GM21528 (cell line): ENCODE data around the gene CPB1.
"Not testable (repeated sequence)": the region's sequence is repeated elsewhere in the genome, so short reads cannot be mapped to it uniquely, and the experiment has no call there.

Experiments used
- ATAC-seq: cut with Tn5 transposase; IDR thresholded peaks from one replicate; pipeline ENCODE4 v1.9.1; 2021; ENCODE audit warnings: mild to moderate bottlenecking, moderate library complexity; ENCODE audit not compliant: unreplicated experiment, low FRiP score

Gene CPB1

DNA sequence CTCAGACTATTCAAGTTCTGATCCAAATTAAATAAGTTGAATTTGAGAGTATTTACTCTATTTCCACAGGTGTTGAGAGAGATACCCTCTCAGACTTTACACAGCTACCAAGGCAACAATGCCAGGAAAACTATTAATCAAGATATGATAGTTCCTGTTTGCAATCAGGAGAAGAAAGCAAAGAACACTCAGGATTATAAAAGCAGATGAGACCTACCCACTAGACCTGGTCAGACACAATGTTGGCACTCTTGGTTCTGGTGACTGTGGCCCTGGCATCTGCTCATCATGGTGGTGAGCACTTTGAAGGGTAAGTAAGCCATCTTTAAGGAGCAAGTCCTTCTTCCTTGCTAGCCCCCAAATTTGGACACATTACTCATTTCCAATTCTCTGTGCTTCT is at the start of gene CPB1:
CPB1 (plus strand) TSS at position 227 of the 400 bp plus-strand sequence; CDS start at position 240, 13 bp downstream.
- no peak for ATAC-seq

DNA sequence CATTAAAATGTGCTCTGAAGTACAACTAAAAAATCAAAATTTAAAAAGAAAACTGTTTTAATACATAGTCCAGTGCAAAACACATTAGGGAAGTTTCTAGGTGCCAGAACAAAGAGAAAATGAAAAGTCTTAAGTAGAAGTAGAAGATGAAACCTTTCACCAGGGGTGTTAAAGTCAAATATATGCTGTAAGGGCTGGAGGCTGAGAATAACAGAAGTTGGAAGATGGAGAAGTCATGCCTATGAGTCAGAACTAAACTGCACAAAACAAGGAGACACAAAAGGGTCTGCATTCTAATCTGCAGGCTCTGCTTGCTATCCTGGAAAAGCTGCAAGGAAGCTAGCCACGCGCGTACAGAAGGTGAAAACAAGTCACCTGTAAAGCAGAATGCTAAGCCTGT is 48.7 kb upstream of the CPB1 start:
- no peak for ATAC-seq

DNA sequence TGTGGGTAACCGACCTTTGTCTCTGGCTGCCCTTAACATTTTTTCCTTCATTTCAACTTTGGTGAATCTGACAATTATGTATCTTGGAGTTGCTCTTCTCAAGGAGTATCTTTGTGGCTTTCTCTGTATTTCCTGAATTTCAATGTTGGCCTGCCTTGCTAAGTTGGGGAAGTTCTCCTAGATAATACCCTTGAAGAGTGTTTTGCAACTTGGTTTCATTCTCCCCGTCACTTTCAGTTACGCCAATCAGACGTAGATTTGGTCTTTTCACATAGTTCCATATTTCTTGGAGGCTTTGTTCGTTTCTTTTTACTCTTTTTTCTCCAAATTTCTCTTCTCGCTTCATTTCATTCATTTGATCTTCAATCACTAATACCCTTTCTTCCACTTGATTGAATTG is 42.6 kb upstream of the CPB1 start:
- not testable (repeated sequence) for ATAC-seq

DNA sequence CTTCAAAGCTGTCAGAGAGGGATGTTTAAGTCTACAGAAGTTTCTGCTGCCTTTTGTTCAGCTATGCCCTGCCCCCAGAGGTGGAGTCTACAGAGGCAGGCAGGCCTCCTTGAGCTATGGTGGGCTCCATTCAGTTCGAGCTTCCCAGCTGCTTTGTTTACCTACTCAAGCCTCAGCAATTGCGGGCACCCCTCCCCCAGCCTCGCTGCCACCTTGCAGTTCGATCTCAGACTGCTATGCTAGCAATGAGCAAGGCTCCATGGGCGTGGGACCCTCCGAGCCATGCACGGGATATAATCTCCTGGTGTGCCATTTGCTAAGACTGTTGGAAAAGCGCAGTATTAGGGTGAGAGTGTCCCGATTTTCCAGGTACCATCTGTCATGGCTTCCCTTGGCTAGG is 41.5 kb upstream of the CPB1 start:
- ATAC-seq, result not testable (repeated sequence)

DNA sequence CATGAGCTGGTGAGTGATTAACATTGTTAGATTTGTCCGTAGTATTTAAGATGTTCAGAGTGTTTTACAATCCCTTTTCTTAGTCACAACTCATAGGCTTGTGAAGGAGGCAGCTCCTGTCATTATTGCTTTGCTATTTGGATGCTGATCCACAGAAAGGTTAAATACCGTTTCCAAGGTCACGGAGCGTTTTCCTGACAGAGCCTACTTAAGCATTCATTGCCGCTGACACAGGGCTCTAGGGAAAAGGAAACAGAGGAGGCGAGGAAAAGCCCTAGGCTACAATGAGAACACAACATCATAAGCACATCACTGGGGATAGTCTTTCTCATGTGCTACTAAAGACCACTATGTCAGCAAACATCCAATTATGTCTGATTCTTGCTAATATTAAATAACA is 38.5 kb upstream of the CPB1 start:
- no peak for ATAC-seq

DNA sequence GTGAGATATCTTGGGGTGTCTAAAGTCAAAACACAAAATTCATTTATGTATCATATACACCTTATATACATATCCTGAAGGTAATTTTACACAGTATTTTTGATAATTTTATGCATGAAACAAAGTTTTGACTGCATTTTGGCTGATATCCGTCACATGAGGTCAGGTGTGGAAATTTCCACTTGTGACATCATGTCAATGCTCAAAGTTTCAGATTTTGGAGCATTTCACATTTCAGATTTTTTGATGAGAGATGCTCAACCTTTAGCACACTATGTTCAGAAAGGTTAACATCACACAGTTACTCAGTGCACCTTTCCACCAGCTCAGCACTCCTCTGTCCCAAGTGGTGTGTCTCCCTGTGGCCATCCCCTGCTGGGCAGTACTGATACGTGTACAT is 37.7 kb upstream of the CPB1 start:
- no peak for ATAC-seq

DNA sequence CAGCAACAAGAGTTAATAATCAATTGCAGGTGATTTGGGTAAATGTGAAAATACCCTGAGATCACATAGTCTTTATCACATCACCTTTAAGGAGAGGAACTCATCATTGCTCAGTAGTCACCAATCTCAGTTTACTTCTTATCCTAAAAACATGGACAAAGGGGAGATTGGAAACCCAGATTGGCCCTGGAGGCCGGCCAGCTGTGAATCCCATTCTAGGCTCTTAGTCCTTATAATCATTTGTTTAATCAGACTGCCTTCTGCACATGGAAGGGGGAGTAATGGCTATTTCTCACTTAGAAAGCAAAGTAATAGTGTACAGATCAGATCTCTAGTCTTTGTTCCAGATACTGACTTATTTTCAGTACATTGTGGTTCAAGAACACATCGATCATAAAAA is 37.2 kb upstream of the CPB1 start:
- no peak for ATAC-seq

DNA sequence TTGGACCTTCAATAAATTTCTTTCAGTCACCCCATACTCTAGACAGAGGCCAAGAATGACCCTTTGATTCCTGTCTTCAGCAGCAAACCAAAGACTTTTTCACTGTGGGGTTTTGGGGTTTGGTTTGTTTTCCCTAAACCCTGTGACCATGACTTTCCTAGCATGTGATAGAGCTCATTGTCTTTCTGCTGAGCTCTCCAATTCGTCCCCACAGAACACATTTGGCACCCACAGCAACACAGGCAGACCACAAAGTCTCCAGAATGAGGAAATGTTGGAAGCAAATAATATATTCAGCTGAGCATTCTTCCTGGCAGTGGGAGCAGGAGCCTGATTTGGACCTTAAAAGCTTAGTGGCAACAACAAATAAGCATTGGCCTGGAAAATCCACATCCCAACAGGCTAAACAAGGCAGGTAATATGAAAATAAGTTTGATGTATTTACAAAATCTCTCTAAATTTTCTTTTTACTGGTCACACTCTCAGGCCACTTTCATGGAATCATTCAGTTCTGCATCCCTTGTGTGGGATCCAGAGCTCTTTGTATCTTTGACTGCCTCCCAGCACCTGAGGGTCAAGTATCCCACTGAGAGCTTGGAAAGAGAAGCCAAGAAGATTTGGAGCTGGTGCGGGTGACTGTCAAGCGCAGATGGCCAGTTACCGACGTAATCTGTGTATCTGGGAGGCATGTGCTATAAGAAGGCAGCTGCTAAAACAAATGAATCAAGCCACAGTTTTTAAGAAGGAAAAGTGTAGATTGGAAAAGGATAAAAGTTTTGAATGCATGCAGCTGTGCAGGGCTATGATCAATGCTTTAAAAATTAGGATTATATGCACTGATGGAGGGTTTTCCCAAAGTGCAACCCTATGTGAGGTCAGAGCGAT is 36.5 kb upstream of the CPB1 start:
- no peak for ATAC-seq

DNA sequence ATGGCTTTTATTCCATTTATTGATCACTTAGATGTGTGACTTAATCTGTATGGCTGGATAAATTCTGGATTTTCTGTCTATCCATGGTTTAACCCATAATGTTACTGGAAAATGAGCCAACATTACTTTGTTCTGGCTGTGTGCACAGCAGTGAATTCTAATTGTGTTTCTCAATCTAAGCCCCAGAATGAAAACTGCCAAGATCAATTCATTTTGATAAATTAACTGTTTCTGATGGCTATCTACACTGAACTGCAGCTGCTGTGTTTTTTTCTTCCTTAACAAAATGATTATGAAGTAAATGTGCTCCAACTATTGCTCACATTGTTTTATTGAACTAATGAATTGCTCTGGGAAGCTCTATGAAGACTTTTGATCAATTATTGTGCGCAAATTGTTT is 35.7 kb upstream of the CPB1 start:
- ATAC-seq, result no peak

DNA sequence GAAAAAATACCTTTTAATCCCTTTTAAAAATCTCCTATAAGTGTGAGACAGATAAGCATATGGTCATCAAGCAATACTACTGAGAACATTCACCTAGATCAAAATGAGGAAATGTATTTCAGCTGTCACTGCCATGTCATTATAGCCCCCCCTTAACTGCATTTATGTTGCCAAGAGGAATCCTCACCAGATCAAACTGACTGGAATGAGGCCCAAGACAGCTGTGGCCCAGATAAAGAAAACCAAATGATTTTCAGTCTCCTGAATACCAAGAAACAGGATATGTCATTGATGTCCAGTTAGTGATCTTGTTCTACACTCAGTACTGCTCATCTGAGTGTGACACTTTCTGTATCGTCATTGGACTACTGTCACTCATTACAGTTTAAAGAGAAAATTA is 35.1 kb upstream of the CPB1 start:
- no peak for ATAC-seq

DNA sequence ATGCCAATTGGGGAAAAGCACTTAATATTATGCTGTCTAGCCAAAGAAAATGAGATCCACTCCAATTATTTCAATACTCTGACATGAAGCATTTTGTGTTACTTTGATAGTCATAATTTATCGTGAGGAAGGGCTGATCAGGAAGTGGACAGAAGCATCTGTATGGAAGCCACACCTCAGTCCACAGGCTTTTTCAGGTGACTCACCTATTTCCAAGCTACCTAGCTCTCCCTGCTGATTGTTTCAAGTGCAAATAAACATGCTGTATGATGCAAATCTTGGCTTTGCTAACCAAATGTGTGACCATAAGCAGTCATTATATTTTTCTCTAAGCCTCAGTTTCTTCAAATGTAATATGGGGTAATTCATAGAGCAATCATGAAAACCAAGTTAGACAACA is 30.8 kb upstream of the CPB1 start:
- no peak for ATAC-seq

DNA sequence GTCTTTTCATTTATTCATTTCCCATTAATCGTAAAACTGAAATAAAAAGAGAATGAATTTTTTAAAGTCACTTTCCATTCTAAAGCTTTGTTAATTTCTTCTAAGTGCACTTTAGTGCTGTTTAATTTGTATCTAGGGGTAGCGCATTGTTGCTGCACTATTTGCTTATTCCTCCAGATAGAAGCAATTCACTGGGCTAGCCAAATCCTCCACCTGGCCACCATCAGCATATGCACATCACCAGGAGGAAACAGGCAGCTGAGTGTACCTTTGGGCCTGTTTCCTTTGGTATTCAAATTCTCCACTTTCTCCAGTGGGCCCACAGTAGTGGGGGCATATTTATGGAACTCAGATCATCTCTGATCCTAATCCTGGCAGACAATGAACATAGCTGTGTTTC is 29.8 kb upstream of the CPB1 start:
- ATAC-seq, result no peak

DNA sequence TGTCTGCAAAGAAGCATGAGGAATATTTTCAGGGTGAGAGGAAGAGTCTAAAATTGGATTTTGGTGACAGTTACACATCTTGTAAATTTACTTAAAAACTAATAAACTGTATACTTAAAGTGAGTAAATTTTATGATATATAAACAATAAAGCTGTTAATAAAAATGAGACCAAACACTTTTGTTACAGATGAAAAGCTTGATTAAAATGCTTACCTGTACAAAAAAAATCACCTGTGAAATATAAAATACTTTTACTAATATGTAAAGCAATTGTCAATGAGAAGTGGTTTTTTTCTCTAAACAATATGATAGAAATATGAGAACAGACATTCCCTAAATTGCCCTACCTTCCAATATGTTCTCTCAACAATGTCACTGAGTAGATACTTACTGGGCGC is 27.2 kb upstream of the CPB1 start:
- no peak for ATAC-seq

DNA sequence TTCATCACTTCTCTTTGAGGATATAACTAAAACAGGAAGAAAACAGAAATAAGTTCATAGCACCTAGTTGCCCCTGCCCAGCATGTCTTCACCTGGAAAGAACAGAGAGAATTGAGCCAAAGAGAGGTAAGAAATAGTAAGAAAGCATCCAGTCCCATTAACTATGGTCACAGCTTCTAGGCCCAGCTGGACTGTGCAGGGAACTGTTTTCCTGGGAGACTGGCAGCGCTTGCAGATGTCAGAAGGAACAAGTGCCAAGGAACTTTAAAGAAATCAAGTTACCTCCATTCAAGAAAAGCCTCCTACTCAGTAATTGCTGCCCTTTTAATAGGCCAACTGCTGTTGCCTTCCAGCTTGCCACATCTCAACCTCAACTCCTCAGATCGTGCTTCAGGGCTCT is 17.8 kb upstream of the CPB1 start:
- ATAC-seq, result no peak

DNA sequence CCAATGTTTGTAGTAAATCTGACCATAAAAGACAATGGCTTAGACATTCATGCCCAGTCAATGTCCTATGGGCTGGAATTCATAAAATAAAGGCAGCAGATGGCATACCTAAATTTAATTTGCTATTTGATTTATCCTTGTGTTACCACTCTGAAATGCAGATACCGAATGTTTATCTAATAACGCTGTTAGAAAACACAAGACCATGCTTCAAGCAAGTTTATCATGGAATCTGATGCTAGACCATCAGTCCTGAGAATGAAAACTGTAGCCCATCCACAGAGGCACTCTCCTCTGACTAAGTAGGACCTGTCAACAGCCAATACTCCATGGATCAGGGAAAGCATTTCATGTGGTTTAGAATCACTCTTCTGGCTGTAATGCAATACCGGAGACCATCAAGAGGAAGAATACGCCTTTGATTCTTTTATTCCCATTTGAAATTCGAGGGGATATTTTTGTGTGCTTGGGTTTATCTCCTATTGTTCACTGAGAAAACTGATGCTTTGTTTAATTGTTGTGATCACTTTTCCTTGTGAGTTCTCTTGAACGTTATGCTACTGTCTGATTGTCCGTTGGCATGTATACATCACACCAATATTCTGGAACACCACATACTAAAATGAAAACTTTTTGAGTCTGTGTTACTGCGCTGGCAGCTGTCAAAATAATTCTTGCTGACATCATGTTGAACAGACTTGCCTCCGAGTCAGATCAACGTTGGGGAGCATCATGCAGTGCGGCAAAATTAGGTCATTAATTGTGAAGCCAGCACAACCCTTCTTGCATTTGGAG is 12.1 kb upstream of the CPB1 start:
- no peak for ATAC-seq

DNA sequence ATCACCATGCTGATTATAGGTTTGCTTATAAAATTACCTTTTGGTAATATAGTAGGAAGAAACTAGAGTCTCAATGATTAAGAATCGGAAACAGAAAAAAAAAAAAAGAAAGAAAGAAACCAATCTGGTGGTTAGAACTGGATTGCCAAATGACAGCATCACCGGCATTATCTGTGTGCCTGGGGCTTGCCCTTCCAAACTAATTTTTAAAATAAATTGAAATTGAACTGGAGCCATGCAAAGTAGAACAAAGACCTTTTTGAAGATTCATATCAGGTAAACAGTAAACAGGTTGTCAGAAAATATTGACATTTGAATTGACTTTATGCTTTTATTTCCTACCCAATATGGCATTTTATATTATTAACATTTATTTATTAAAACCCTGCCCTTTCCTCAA is 11.2 kb upstream of the CPB1 start:
- ATAC-seq, result no peak

DNA sequence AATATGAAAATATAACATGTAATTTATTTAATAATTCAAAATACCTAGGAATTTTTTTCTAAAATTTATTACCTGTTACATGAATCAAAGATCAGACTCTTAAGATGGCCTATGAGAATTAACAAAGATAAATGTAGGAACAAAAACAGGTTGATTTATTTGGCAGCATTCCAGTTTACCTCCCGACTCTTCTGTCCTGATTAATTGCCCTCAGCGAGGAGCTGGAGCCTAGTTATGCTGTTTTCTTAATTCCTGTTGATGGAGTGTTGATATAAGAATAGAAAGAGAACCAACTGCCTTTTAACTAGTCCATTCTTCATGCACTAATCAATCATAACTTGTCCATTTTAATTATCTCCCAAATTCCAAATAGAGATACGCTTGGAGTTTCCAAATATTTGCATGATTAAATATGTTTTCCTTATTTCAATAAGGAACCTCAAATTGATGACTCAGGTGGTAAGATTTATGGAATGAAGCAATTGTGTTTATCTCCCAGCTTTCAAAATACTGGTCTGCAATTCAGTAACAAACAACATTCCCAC is 10.6 kb upstream of the CPB1 start:
- no peak for ATAC-seq

DNA sequence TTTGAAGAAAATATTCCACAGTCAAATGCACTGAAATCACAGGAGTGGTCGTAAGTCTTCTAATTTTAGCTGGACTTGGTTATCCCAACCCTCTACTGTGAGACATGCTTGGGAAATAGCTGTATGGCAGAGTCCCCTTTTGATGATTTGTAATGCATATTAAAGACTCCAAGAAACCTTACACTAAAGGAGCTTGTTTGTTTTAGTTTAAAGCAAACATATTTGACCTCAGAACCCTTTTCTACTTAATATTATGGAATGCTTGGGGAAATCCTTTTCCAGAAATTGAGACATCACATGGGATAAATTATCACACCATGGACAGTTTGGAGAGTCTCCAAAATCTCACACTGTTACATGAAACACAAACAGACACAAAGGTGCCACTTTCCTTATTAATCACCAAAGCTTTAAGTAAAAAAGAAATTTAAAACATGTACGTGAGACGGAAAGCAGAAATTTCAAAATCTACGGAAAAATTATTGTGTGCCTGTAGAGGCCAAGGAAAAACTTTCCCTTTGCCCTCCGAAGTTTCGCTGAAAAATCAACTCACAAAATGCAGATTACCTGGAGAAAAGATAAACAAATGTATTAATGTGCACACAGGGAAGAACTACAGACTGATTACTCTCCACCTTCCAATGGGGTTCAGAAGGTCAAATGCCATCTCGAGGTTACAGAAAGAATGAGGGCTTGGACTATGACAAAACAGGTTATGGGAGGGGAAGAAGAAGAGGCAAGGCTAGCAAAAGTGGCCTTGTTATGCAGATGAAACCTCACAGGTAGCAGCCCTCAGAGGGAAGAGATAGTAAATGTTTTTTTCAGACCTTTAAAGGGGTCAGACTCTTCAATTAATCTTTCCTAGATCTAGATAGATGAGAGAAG is 7.0 kb upstream of the CPB1 start:
- ATAC-seq, result no peak

DNA sequence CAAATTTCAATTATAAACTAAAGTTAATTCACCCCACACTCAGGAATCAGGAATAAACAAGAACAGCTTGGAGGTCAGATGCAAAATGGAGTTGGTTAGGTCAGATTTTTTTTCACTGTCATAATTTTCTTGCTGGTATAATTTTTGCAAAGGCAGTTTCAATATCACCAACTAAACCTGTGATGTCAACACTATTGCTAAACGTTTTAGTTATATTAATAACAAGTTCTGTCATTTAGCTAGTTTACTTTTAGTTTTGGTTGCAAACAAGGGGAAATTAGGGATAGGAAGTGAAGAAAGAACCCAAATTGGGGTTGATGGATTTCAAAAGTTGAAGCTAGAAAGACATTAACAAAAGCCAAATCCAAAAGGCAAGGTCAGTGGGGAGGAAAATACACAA is 4.6 kb upstream of the CPB1 start:
- ATAC-seq, result no peak

DNA sequence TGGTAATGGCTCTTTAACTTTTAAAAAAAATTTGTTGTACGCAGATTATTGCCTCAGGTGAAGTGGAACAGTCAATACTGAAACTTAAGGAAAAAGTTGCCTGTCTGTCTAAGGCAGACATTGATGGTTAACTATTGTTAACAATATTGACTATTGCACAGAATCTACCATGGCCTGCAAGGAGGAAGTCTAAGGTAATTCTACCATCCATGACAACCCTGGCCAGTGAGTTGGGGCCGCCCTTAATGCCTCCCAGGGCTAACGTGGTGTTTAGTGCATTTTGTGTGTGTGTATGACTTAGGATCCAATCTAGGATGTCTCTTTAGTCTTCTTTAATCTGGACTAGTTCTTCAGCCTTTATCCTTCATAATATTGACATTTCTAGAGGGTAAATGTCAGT is 2.1 kb upstream of the CPB1 start:
- ATAC-seq, result no peak
